ENCODE results near the gene AKAP9.

DNA sequence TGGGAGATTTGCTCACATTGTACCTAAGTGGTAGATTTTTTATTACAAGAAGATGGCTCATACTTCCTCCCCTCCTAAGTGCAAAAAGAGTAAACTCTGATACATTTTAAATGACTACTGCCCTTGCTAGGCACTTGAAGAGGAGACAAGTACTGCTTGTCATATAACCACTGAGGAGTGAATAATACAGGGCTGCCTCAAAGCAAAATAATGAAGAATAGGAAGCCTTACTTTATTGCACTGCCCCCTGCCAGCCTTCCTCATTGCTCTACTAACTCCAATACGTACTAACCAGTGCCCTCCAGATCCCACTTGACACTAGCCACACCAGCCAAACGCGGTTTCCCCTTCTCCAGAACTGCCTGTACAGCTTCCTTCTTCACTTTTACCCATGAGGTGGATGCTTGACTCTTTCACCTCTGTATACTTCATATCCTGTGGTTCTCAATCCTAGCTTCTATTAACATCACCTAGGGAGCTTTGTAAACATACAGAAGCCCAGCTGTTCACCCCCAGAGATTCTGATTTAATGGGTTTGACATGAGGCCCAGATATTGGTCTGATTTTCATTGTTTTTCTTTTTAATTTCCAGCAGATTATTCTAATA, 48.5 kb upstream of the AKAP9 start:
- TF ChIP-seq, protein P1, sequence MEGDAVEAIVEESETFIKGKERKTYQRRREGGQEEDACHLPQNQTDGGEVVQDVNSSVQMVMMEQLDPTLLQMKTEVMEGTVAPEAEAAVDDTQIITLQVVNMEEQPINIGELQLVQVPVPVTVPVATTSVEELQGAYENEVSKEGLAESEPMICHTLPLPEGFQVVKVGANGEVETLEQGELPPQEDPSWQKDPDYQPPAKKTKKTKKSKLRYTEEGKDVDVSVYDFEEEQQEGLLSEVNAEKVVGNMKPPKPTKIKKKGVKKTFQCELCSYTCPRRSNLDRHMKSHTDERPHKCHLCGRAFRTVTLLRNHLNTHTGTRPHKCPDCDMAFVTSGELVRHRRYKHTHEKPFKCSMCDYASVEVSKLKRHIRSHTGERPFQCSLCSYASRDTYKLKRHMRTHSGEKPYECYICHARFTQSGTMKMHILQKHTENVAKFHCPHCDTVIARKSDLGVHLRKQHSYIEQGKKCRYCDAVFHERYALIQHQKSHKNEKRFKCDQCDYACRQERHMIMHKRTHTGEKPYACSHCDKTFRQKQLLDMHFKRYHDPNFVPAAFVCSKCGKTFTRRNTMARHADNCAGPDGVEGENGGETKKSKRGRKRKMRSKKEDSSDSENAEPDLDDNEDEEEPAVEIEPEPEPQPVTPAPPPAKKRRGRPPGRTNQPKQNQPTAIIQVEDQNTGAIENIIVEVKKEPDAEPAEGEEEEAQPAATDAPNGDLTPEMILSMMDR (IDR thresholded peaks at IDR 0.05): no peak
- no peak for TF ChIP-seq POLR2A (IDR thresholded peaks at IDR 0.05)
